T-helper 17 cell (primary cell): ENCODE measurements around the gene TTF2. TPM values are rescaled to one million over a fixed set of nuclear protein-coding genes. Genes with fewer than 3 reads are reported as not detected.

Source experiments
- ATAC-seq: fragments of 150-1000 bp; cut with Tn5 transposase; 2 replicates; pipeline ENCODE4 v1.10.0; 2021; ENCODE audit warnings: mild to moderate bottlenecking, moderate library complexity
- DNase-seq, 3 donors: peaks; one replicate each; pipeline versions ENCODE4 v3.0.0 to v3.0.0-alpha.2; 2020 to 2021
- H3K9me3 ChIP-seq: one replicate; pipeline ENCODE4 v1.7.0; 2013; ENCODE audit warnings: low read length, mild to moderate bottlenecking; ENCODE audit not compliant: control insufficient read depth, poor library complexity, severe bottlenecking
- H3K27ac Mint-ChIP-seq: one replicate; pipeline ENCODE4 v1.8.0; 2022; ENCODE audit warnings: mild to moderate bottlenecking, moderate library complexity, mixed read lengths
- H3K27me3 Mint-ChIP-seq: one replicate; pipeline ENCODE4 v1.8.0; 2022; ENCODE audit warnings: mixed read lengths
- H3K36me3 Mint-ChIP-seq: one replicate; pipeline ENCODE4 v1.8.0; 2022; ENCODE audit warnings: low read depth, mixed read lengths
- H3K4me1 Mint-ChIP-seq: one replicate; pipeline ENCODE4 v1.8.0; 2022; ENCODE audit warnings: mild to moderate bottlenecking, mixed read lengths
- H3K4me3 Mint-ChIP-seq: one replicate; pipeline ENCODE4 v1.8.0; 2022; ENCODE audit warnings: mild to moderate bottlenecking, moderate library complexity, mixed read lengths
- total RNA-seq, 4 donors: library from RNA in 2 of 4; stranded (reverse) in 2 of 4; gene quantifications; one replicate each; pipeline ENCODE4 v1.2.3 and lab custom pipeline; 2022 to 2026

TTF2 gene
- total RNA-seq, 2 donors from 2014 or later, result 49.2 to 50.9 TPM

DNA sequence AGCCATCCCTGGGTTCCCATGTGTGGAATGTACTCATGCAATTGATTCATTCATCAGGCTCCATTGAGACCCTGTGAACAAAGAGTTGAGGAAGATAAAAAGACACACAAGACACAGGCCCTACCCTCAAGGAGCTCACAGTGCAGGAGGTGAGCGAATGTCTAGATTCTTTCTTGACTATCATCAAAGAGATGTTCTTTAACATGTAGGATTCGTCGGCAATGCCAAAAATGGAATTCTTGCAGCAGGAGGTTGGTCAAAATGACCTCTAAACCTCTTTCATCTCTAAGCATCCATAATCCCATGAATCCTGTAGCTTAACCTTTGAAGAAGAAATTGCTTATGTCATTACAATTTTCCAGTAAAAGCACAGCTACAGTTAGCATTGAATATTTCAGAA lies 27.9 kb upstream of the TTF2 start:
- ATAC-seq (no peak), DNase-seq (no peak)
- no peak overlapping the region for H3K27ac Mint-ChIP-seq
- no peaks in the 10 kb centered on the region for H3K36me3 Mint-ChIP-seq
- H3K4me3 Mint-ChIP-seq, result no peak overlapping the region
- no peaks in the 10 kb centered on the region for H3K9me3 ChIP-seq
- H3K4me1 Mint-ChIP-seq, result peaks cover 11% of the 10 kb centered on the region
- H3K27me3 Mint-ChIP-seq, result no peaks in the 10 kb centered on the region

DNA sequence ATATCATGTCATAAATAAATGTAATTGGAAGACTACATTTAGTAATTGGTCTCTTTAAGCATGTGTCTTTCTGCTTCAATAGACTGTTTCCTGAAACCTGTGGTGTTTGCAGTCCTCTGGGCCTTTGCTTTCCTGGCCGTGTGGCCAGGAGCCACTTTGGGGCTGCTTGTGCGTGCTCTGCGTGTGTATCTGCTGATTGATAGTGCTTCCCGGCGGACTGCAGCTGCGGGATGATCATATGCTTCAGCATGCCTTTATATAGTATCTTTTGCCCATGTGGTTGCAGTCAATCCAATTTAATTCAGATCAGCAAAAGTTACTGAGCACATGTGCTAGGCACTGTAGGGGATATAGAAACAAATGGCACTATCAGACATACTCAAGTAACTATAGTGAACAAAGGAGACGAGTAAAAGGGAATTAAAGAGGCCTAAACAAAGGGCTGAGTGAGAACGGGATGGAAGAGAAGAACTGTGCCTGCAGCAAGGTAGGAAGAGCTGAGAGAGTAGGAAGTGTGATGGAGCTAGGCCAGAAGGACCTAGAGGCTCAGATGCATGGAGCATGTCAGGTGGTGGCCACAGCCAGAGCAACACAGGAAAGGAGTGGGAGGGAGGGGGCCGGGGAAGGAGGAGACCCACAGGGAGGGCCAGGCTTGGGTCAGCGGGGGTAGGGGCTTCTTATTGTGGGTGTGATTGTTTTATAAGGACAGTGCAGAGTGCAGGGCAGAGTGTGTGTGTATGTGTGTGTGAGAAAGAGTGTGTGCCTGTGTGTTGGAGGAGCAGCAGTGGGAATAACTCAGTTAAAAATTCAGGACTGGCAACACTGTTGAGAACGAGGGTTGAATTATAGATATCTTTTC lies 27.2 kb upstream of the TTF2 start:
- Mint-ChIP-seq H3K4me1 (peaks cover 11% of the 10 kb centered on the region), H3K4me3 (no peak overlapping the region), H3K27ac (no peak overlapping the region), H3K27me3 (no peaks in the 10 kb centered on the region), H3K36me3 (no peaks in the 10 kb centered on the region)
- H3K9me3 ChIP-seq, result no peaks in the 10 kb centered on the region
- no peak for DNase-seq
- no peak for ATAC-seq

DNA sequence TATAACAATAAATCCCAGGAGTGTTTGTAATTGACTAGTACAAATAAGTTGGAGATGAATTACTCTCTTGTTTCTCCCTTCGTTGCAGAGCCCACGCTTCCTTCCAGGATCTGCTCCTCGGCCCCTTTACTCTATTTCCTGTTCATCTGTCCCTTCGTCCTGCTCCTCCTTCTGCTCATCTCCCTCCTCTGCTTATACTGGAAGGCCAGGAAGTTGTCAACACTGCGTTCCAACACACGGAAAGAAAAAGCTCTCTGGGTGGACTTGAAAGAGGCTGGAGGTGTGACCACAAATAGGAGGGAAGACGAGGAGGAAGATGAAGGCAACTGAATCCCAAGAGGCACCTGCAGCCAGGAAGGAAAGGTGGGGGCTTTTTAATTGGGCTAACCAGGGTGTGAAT lies 26.4 kb upstream of the TTF2 start:
- no peaks in the 10 kb centered on the region for H3K27me3 Mint-ChIP-seq
- no peak overlapping the region for H3K27ac Mint-ChIP-seq
- ATAC-seq (no peak), DNase-seq (no peak)
- H3K9me3 ChIP-seq, result no peaks in the 10 kb centered on the region
- H3K36me3 Mint-ChIP-seq, result no peaks in the 10 kb centered on the region
- no peak overlapping the region for H3K4me3 Mint-ChIP-seq
- peaks cover 11% of the 10 kb centered on the region for H3K4me1 Mint-ChIP-seq

DNA sequence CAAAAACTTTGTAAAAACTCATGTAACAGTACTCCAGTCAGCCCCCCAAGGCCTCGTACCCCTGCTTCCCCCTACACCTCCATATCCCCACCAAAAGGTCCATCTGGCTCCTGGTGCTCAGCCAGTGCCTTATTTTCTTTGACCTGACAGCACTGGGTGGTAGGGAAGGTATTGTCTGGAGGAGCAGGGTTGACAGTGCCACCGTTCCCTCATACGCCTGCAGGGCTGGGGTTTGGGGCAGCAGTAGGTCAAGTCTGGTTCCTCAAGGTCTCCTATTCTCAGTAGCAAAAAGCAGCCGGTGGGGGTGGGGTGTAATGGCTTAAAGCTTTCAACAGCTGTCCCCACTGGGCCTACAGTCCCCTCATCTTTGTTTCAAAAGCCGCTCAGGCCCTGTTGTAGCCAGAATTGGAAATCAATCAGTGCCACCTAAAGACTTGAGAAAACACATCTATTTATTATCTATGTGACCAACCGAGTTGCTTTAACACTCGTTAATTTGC lies 25.3 kb upstream of the TTF2 start:
- Mint-ChIP-seq H3K36me3 (peaks cover 3% of the 10 kb centered on the region), H3K4me3 (no peak overlapping the region), H3K27ac (no peak overlapping the region), H3K27me3 (no peaks in the 10 kb centered on the region), H3K4me1 (peaks cover 11% of the 10 kb centered on the region)
- DNase-seq (no peak), ATAC-seq (no peak)
- no peaks in the 10 kb centered on the region for H3K9me3 ChIP-seq

DNA sequence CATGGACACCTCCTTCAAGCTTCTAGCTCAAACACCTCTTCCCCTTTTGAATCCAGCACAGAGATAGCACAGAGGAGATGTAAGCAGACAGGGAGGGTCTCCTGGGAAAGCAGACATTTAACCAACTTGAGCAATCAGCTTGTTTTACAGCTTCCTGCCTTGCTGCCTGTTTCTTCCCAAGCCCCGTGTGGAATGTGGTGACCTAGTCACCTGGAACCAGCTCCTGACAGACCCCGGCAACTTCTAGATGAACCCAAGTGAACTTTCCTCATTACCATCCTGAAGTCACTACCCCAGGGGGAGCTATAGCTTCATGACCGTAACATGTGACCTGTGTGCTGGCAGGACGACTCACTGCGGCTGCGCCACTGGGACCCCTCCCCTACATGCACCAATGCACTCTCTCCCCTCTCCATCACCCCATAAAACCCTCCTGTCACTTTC lies 24.1 kb upstream of the TTF2 start:
- Mint-ChIP-seq H3K27ac (no peak overlapping the region), H3K36me3 (peaks cover 3% of the 10 kb centered on the region), H3K27me3 (no peaks in the 10 kb centered on the region), H3K4me3 (no peak overlapping the region), H3K4me1 (peaks cover 11% of the 10 kb centered on the region)
- no peaks in the 10 kb centered on the region for H3K9me3 ChIP-seq
- no peak for ATAC-seq
- DNase-seq, result no peak

DNA sequence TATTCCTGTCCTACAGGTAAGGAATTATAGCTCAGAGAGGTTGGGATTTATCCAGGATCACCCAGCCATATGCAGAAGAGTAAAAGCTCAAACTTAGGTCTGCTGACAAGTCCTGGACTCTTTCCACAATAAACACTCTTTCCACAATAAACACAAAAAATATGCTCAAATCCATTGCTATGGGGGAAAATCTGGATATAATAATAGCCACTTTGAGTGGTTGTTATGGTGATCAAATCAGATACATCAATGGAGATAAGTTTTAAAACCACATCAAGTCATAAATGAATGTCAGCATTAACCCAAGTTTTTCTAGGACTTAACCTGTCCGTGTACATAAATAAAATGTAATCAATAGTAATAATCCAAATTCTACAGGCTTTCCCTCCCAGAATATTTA lies 22.3 kb upstream of the TTF2 start:
- peaks cover 10% of the 10 kb centered on the region for H3K4me1 Mint-ChIP-seq
- no peak for DNase-seq
- no peak overlapping the region for H3K4me3 Mint-ChIP-seq
- no peak for ATAC-seq
- H3K27me3 Mint-ChIP-seq, result no peaks in the 10 kb centered on the region
- H3K9me3 ChIP-seq, result no peaks in the 10 kb centered on the region
- H3K27ac Mint-ChIP-seq, result no peak overlapping the region
- peaks cover 3% of the 10 kb centered on the region for H3K36me3 Mint-ChIP-seq

DNA sequence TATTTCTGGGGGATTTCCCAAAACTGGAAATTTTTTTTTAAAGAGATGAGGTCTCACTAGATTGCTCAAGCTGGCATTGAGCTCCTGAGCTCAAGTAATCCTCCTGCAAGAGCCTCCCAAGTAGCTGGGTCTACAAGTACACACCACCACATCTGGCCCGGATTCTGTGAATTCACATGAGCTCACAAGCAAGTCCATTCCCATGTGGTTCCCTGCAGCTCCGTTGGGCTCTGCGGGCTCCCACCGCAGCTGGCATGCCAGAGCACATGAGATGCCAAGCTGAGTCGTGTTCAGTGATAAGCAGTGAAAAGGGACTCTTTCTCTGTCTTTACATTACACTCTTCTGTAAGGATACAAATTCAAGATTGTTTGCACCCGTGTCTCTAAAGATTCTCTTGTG lies 21.9 kb upstream of the TTF2 start:
- H3K27ac Mint-ChIP-seq, result no peak overlapping the region
- H3K9me3 ChIP-seq, result no peaks in the 10 kb centered on the region
- peaks cover 6% of the 10 kb centered on the region for H3K4me1 Mint-ChIP-seq
- H3K36me3 Mint-ChIP-seq, result peaks cover 3% of the 10 kb centered on the region
- no peak overlapping the region for H3K4me3 Mint-ChIP-seq
- no peaks in the 10 kb centered on the region for H3K27me3 Mint-ChIP-seq
- ATAC-seq (no peak), DNase-seq (no peak)

DNA sequence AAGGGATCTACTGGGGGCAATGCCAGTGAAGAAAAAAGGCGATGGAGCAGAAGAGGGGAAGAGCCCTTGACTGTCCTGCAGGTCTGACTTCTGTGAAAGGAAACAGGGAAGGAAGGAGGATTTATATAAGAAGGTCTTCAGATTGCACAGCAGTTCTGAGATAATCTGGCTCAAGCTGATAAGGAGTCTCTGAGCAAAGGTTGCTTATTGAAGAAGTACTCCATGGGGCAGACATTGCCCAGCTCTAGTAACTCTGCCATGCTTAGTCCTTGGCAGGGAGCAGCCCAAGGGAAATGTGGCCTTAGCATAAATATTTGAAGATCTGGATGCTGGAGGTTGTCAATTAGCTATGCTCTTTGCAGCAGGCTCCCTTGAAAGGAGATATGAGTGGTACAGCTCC lies 15.9 kb upstream of the TTF2 start:
- H3K9me3 ChIP-seq, result no peaks in the 10 kb centered on the region
- Mint-ChIP-seq H3K27ac (no peak overlapping the region), H3K36me3 (no peaks in the 10 kb centered on the region), H3K4me1 (peaks cover 8% of the 10 kb centered on the region), H3K27me3 (no peaks in the 10 kb centered on the region), H3K4me3 (no peak overlapping the region)
- ATAC-seq (no peak), DNase-seq (no peak)

DNA sequence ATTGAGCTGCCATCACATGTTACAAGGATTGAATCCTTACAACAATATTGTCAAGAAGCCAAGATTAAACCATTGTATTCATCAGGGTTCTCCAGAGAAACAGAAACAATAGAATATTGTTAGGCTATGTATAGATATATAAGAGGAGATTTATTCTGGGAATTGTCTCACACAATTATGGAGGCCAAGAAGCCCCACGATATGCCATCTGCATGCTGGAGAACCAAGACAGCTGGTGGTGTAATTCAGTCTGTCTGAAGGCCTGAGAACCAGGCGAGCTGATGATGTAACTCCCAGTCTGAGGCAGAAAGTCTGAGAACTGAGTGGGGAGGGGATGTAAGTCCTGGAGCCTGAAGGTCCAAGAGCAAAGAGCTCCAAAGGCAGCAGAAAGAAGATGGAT lies 14.5 kb upstream of the TTF2 start:
- ATAC-seq, result no peak
- H3K4me3 Mint-ChIP-seq, result no peak overlapping the region
- H3K4me1 Mint-ChIP-seq, result peaks cover 9% of the 10 kb centered on the region
- H3K27ac Mint-ChIP-seq, result peak overlapping the region; percentile 14
- no peaks in the 10 kb centered on the region for H3K9me3 ChIP-seq
- no peaks in the 10 kb centered on the region for H3K27me3 Mint-ChIP-seq
- no peaks in the 10 kb centered on the region for H3K36me3 Mint-ChIP-seq
- no peak for DNase-seq

DNA sequence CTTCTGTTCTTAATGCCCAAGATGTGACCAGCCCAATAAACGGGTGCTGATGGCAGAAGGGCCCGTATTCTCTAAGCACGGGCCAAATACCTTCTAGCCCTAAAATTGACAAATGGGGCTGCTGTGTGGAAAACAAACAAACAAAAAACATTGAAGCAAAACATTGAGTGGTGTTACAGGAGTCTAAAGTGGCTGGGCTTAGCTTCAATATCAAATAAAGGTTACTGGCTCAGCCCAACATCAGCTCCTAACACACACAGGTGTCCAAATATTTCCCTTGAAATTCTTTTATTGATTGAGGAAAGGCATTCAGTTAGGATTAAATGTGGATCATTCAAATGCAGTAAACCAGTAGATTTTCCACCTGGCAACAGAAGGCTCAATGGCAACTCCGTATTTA lies 13.3 kb upstream of the TTF2 start:
- H3K4me3 Mint-ChIP-seq, result no peak overlapping the region
- H3K27ac Mint-ChIP-seq, result no peak overlapping the region
- peaks cover 2% of the 10 kb centered on the region for H3K36me3 Mint-ChIP-seq
- ATAC-seq, result no peak
- H3K4me1 Mint-ChIP-seq, result peaks cover 19% of the 10 kb centered on the region
- H3K9me3 ChIP-seq, result no peaks in the 10 kb centered on the region
- no peaks in the 10 kb centered on the region for H3K27me3 Mint-ChIP-seq
- no peak for DNase-seq

DNA sequence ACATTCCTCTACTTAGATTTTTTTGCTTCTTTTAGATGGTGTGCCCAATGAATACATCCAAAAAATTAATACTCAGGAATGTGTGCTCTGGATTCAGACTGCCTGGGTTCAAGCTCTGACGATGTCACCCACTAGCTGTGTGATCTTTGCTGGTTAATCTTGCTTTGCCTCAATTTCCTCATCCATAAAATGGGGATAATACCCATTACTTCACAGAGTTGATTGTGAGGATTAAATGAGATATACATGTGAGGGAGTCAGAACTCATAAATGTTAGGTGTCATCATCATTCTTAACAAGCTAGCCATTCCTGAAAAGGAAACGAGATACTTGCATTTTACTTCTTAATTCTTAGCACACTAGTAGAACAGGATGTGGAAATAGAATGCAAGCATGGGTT lies 12.9 kb upstream of the TTF2 start:
- Mint-ChIP-seq H3K4me3 (no peak overlapping the region), H3K27me3 (no peaks in the 10 kb centered on the region), H3K36me3 (peaks cover 2% of the 10 kb centered on the region), H3K4me1 (peaks cover 23% of the 10 kb centered on the region), H3K27ac (no peak overlapping the region)
- no peak for ATAC-seq
- no peak for DNase-seq
- no peaks in the 10 kb centered on the region for H3K9me3 ChIP-seq

DNA sequence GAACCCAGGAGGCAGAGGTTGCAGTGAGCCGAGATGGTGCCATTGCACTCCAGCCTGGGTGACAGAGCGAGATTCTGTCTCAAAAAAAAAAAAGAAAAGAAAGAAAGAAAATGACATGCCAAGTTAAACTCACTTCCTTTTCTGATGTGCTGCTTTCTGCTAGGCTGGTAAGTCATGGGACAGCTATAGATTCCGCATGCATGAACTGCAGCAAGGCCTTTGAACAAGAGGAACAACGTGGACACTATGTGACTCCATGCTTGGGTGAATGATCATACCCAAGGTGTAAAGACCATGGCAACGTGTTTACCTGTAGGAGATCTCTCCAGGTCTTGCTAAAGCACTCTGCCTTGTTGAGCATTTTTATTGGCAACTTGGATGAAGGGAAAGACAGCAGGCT lies 10.3 kb upstream of the TTF2 start:
- ATAC-seq (no peak), DNase-seq (no peak)
- peaks cover 2% of the 10 kb centered on the region for H3K36me3 Mint-ChIP-seq
- H3K4me1 Mint-ChIP-seq, result peaks cover 25% of the 10 kb centered on the region
- peak overlapping the region; percentile 62 for H3K27ac Mint-ChIP-seq
- H3K4me3 Mint-ChIP-seq, result no peak overlapping the region
- no peaks in the 10 kb centered on the region for H3K9me3 ChIP-seq
- no peaks in the 10 kb centered on the region for H3K27me3 Mint-ChIP-seq

DNA sequence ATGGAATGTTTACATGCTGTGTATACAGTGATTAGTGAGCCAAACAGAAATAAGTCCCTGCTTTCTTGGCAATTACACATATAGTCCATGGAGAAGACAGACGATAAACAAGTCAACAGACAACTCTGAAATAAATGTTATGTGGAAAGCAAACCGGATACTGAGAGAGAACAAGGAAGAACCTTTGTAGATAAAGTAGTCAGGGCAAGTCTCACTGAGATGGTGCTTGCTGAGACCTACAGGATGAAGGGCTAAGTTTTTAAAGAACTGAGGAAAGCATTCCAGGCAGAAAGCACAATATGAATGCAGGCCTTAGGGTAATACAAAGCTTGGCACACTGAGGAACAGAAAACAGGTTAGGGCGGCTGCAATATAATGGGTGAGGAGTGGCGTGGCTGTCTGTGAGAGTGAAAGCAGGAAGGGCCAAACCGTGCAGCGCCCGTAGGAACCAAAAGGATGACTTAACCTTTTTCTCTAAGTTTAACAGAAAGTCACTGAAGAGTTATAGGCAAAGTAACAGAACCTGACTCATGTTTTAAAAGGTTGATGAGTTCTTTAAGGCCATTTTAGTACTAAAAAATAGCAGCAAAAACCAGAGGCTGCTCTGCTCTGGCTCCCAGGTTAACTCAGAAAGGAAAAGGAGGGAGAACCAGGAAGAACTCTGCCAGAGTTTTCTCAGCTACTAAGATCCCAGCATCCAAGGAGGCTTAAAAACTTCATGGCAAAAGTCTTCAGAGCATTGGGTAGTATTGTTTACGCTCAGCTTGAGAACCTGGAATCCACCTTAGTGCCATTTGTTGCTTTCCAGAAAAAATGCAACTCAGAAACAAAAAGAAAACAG lies 8.7 kb upstream of the TTF2 start:
- peak overlapping the region; percentile 96 for H3K27ac Mint-ChIP-seq

More for the DNA sequence above, 8.7 kb upstream of the TTF2 start:
- DNase-seq (no peak), ATAC-seq (peak; percentile 51)
- peak overlapping the region; percentile 89 for H3K4me3 Mint-ChIP-seq
- peaks cover 2% of the 10 kb centered on the region for H3K36me3 Mint-ChIP-seq
- peaks cover 25% of the 10 kb centered on the region for H3K4me1 Mint-ChIP-seq
- H3K9me3 ChIP-seq, result no peaks in the 10 kb centered on the region
- H3K27me3 Mint-ChIP-seq, result no peaks in the 10 kb centered on the region
